HFF-Myc (cell line): ENCODE data around the gene SPTA1.

Experiments used
- DNase-seq: peaks from one replicate; pipeline ENCODE4 v3.0.0-alpha.2; 2011; ENCODE audit warnings: low read depth; ENCODE audit errors: extremely low read depth
- H3K4me3 ChIP-seq: replicated peaks from 2 replicates; pipeline ENCODE4 v1.5.1; 2011; ENCODE audit warnings: low read depth, mild to moderate bottlenecking, control low read depth, low read length
- TF ChIP-seq, protein P1 (sequence below): IDR thresholded peaks from 2 replicates; pipeline ENCODE4 v1.5.1; 2012; ENCODE audit warnings: mild to moderate bottlenecking, low read depth, low read length, control low read depth; ENCODE audit errors: missing control alignments

The SPTA1 gene

DNA sequence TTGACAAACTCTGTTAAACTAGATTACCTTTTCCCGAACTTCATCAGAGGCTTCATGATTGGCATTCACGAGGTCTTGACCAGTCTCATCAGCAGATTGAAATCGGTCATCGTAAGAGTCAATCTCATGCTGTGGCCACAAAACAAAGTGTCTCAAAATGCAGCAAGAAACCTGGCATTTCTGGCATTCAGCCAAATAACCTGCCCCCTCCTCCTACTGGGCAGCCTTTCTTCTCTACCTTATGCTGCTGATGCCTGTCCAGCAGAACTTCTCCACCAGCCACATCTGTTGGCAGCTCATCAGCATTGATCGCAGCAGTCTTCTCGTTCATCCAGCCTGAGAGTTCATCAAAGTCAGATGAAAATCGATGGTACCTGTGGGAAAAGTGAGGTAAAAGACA, 12.2 kb downstream of the SPTA1 start:
- TF ChIP-seq, protein P1, sequence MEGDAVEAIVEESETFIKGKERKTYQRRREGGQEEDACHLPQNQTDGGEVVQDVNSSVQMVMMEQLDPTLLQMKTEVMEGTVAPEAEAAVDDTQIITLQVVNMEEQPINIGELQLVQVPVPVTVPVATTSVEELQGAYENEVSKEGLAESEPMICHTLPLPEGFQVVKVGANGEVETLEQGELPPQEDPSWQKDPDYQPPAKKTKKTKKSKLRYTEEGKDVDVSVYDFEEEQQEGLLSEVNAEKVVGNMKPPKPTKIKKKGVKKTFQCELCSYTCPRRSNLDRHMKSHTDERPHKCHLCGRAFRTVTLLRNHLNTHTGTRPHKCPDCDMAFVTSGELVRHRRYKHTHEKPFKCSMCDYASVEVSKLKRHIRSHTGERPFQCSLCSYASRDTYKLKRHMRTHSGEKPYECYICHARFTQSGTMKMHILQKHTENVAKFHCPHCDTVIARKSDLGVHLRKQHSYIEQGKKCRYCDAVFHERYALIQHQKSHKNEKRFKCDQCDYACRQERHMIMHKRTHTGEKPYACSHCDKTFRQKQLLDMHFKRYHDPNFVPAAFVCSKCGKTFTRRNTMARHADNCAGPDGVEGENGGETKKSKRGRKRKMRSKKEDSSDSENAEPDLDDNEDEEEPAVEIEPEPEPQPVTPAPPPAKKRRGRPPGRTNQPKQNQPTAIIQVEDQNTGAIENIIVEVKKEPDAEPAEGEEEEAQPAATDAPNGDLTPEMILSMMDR: no peak
- DNase-seq: no peak
- H3K4me3 ChIP-seq: no peak overlapping the region

DNA sequence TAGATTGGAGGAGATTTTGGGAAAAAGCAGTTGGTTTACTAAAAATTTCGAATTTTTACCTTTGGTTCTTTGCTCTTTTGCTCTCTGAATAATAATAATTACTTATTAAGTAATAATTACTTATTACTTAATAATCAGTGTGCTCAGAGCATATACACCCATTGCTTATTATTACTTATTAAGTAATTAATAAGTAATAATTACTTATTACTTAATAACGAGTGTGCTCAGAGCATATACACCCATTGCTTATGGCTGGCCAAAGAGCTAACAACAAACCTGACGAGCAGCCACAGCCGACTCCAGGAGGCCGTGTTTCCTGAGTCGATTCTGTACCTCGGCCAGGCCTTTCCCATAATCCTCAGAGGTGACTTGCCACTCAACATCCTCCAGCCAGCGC, 20.5 kb downstream of the SPTA1 start:
- DNase-seq: no peak
- no peak overlapping the region for H3K4me3 ChIP-seq
- TF ChIP-seq, protein P1: no peak

DNA sequence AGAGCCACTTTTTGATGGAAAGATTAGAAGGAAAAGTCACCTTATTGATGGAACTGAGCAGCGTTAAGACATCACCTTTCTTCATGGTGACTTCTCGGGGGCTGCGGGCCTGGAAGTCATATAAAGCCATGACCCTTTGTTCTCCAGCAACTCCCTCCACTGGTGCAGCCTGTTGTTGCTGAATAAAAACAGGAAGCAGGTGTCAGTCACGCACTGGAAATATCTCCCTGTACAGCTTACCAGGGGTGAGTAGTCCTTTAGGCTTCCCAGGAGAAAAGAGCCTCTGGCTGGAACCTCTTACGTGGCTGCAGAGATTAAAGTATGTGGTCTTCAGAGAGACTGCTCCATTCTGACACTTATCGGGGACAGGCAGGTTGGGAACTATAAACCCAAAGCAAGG, 31.9 kb downstream of the SPTA1 start:
- no peak overlapping the region for H3K4me3 ChIP-seq
- DNase-seq: no peak
- TF ChIP-seq, protein P1: no peak

DNA sequence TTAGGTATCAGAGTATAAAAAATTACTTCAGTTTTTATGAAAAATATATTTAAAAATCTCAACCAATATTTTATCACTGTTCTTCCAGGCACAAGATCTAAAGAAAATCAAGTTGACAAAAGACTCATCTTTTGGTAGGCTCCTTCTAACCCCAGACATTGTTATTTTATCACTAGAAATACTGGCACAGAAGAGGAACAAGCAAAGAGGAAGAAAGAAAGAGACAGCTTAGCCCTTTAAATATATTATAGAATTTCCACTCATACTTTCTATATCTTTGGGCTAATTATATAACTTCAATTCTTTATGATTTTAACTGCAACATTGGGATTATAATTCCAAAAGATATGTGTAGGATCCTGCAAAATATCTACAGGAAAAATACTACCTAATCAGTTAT, 32.4 kb downstream of the SPTA1 start:
- DNase-seq: no peak
- H3K4me3 ChIP-seq: no peak overlapping the region
- TF ChIP-seq, protein P1: no peak

DNA sequence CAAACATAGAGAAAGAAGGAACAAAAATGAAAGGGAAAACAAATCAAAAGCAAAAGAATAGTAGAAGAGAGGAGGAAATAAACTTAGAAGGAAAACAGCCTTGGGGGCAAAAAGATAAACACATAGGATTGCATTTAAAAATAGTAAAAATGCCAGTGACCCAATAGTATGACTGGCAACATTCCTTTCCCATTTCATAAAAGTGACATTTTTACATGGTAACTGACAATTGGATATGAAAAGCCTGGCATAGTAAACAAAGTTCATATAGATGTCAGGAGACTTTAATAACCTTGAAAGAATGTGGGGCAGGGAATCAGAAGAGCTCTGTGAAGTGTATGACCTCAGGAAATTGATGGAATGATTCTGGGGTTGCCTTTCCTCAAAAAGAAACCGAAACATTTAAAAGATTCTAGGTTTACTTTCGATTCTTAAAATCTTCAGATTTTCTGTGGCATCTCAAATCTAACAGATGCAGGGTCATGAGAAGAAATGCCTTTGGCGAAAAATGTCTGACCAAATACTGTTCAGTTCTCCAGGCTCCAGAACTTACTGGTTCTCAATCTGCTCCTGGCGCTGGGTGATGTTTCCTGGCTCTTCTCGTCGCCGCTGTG, 33.7 kb downstream of the SPTA1 start:
- no peak overlapping the region for H3K4me3 ChIP-seq
- no peak for DNase-seq
- TF ChIP-seq, protein P1: no peak

DNA sequence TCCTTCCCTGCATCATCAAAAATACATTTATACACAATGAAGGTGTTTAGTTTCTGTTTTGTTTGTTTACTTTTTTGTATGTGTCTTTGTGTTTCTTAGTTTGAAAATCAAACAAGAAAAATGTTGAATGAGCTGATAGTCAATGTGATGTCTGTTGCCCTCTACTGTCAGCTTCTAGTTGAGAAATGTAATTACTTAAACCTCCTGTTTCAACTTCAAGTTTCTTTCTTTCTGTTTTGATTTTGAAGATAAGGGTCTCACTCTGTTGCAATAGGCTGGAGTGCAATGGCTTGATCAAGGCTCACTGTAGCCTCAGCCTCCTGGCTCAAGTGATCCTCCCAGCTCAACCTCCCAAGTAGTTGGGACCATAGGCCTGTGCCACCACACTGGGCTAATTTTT, 37.5 kb downstream of the SPTA1 start:
- no peak overlapping the region for H3K4me3 ChIP-seq
- no peak for DNase-seq
- TF ChIP-seq, protein P1: no peak

DNA sequence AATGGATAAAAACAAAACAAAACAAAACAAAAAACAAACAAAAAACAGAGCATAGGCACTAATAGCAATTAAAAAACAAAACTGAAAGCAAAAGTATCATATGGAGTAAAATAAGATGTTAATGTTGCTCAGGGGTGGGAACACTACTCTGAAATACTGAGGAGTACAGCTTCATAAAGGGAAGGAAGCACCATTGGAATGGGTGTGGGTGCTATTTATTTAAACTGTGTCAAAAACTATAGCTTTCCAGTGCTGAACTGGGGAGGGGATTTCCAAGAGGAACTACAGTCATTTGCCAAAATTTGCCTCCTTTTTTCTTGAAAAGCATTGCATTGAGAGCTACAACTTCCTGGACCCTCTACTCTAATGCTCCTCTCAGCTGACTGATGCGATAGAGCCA, 40.0 kb downstream of the SPTA1 start:
- no peak for DNase-seq
- TF ChIP-seq, protein P1: no peak
- H3K4me3 ChIP-seq: no peak overlapping the region
